GM12878 (cell line): ENCODE measurements around the gene TTLL7. TPM values are rescaled to one million over a fixed set of nuclear protein-coding genes. Genes with fewer than 3 reads are reported as not detected.

Experiments used
- ATAC-seq: fragments of 200-7000 bp; cut with Tn5 transposase; 3 replicates; pipeline ENCODE4 v1.9.1; 2020; ENCODE audit warnings: mild to moderate bottlenecking, moderate library complexity
- Bru-seq: library from RNA; stranded (reverse); fragments of 400-500 nt; gene quantifications from one replicate; lab custom pipeline; 2021; lab: Mats Ljungman, UMichigan
- BruChase-seq, 2 experiments: library from RNA; stranded (reverse); fragments of 400-500 nt; gene quantifications; one replicate each; lab custom pipeline; 2021; lab: Mats Ljungman, UMichigan
- BruUV-seq: library from RNA; stranded (reverse); fragments of 400-500 nt; replicated peaks from 2 replicates; lab custom pipeline; 2021; lab: Mats Ljungman, UMichigan
- CTCF ChIA-PET: fragments of 300-600 bp; sonication (Branson Sonifier 250); formaldehyde crosslinking; extraction: SDS; loops from one replicate; lab custom pipeline; 2021; ENCODE audit warnings: inconsistent platforms; lab: Yijun Ruan, JAX
- POLR2A ChIA-PET: fragments of 350-600 bp; formaldehyde crosslinking; extraction: SDS; loops from one replicate; lab custom pipeline; 2021; ENCODE audit warnings: inconsistent platforms; lab: Charles Lee
- RAD21 ChIA-PET: fragments of 300-600 bp; sonication (Branson Sonifier 250); formaldehyde crosslinking; loops from one replicate; lab custom pipeline; 2023; ENCODE audit warnings: antibody characterized with exemption; ENCODE audit not compliant: unreplicated experiment; lab: Charles Lee
- SMC1A ChIA-PET: fragments of 300-600 bp; sonication (Branson Sonifier 250); formaldehyde crosslinking; loops from one replicate; lab custom pipeline; 2023; ENCODE audit not compliant: unreplicated experiment, uncharacterized antibody; lab: Charles Lee
- DNase-seq: peaks from one replicate; pipeline ENCODE4 v3.0.0-alpha.2; 2011; ENCODE audit warnings: low read depth, low spot score
- FAIRE-seq: peaks from 3 replicates; lab custom pipeline; 2011; peaks lifted over from hg19 to GRCh38; lab: Jason Lieb, UNC
- H2AFZ ChIP-seq: 2 replicates; pipeline ENCODE4 v1.6.0; 2011; ENCODE audit warnings: low read depth, low read length, control low read depth; ENCODE audit not compliant: control insufficient read depth
- H3K27ac ChIP-seq: 2 replicates; pipeline ENCODE4 v1.5.1; 2011; ENCODE audit warnings: control low read depth; ENCODE audit not compliant: control insufficient read depth, insufficient read depth
- H3K27me3 ChIP-seq, 2 experiments: replicated peaks in 1 of 2; 2 replicates each; pipeline versions ENCODE4 v1.6.0 to v1.6.1; 2011; ENCODE audit warnings: low read length in 1 of 2; ENCODE audit not compliant: control insufficient read depth in 2 of 2, insufficient read depth in 2 of 2
- H3K36me3 ChIP-seq, 2 experiments: 2 replicates each; pipeline ENCODE4 v1.5.1; 2011; ENCODE audit warnings: low read length in 1 of 2; ENCODE audit not compliant: control insufficient read depth in 2 of 2, insufficient read depth in 2 of 2
- H3K4me1 ChIP-seq: 2 replicates; pipeline ENCODE4 v1.6.1; 2011; ENCODE audit warnings: mild to moderate bottlenecking, low read length, moderate library complexity, mixed read lengths; ENCODE audit not compliant: control insufficient read depth, insufficient read depth
- H3K4me2 ChIP-seq: 2 replicates; pipeline ENCODE4 v1.6.0; 2011; ENCODE audit warnings: control low read depth; ENCODE audit not compliant: control insufficient read depth, insufficient read depth
- H3K4me3 ChIP-seq: fragments of 200-600 bp; sonication (generic); 2 replicates; pipeline ENCODE4 v1.5.1; 2016
- H3K79me2 ChIP-seq: 2 replicates; pipeline ENCODE4 v1.6.0; 2011; ENCODE audit warnings: low read length; ENCODE audit not compliant: control insufficient read depth, insufficient read depth
- H3K9ac ChIP-seq: 2 replicates; pipeline ENCODE4 v1.8.0; 2011; ENCODE audit warnings: low read length, control low read depth, mixed read lengths; ENCODE audit not compliant: control insufficient read depth, insufficient read depth
- H3K9me3 ChIP-seq: replicated peaks from 3 replicates; pipeline ENCODE4 v1.5.1; 2011; ENCODE audit warnings: mild to moderate bottlenecking, low read length; ENCODE audit not compliant: control insufficient read depth, insufficient read depth
- H4K20me1 ChIP-seq: 2 replicates; pipeline ENCODE4 v1.6.0; 2011; ENCODE audit not compliant: control insufficient read depth, insufficient read depth
- ATF3 ChIP-seq: IDR thresholded peaks from 2 replicates; pipeline ENCODE4 v1.6.1; 2011; ENCODE audit warnings: low read depth, mild to moderate bottlenecking, low read length, moderate library complexity, borderline replicate concordance; ENCODE audit errors: extremely low read depth
- CEBPB ChIP-seq, 2 experiments: fragments of 150-350 bp in 1 of 2; IDR thresholded peaks; 2 replicates each; pipeline ENCODE4 v1.6.1; 2012 to 2014; ENCODE audit warnings: low read depth in 2 of 2, low read length in 2 of 2, borderline replicate concordance in 1 of 2, inconsistent platforms in 1 of 2
- CREB1 ChIP-seq: IDR thresholded peaks from 2 replicates; pipeline ENCODE4 v1.6.1; 2012; ENCODE audit warnings: low read depth, mild to moderate bottlenecking, inconsistent platforms
- ETV6 ChIP-seq, 2 experiments: fragments of 450-650 bp in 1 of 2; IDR thresholded peaks in 1 of 2; conservative IDR thresholded peaks in 1 of 2; 2 replicates each; pipeline ENCODE4 v1.6.1; 2014; ENCODE audit warnings: antibody characterized with exemption in 1 of 2, borderline replicate concordance in 1 of 2, low read depth in 1 of 2, mild to moderate bottlenecking in 1 of 2, moderate library complexity in 1 of 2
- HCFC1 ChIP-seq: fragments of 150-350 bp; IDR thresholded peaks from 2 replicates; pipeline ENCODE4 v1.6.1; 2014; ENCODE audit warnings: low read length
- NRF1 ChIP-seq: conservative IDR thresholded peaks from 2 replicates; pipeline ENCODE4 v1.6.1; 2011; ENCODE audit warnings: mild to moderate bottlenecking, low read depth, low read length, improper control_type of control experiment
- POLR2A ChIP-seq: IDR thresholded peaks from 2 replicates; pipeline ENCODE4 v1.6.1; 2011; ENCODE audit warnings: low read depth, mild to moderate bottlenecking, low read length
- PRDM15 ChIP-seq: fragments of 450-650 bp; formaldehyde crosslinking; IDR thresholded peaks from 2 replicates; pipeline ENCODE4 v1.4.0; 2020; ENCODE audit warnings: mild to moderate bottlenecking, moderate library complexity
- RCOR1 ChIP-seq: conservative IDR thresholded peaks from 2 replicates; pipeline ENCODE4 v1.6.1; 2012; ENCODE audit warnings: low read depth, low read length, improper control_type of control experiment
- RELB ChIP-seq: fragments of 450-650 bp; IDR thresholded peaks from 2 replicates; pipeline ENCODE4 v1.6.1; 2017; ENCODE audit warnings: low read depth, mild to moderate bottlenecking, moderate library complexity
- STAT1 ChIP-seq: fragments of 450-650 bp; conservative IDR thresholded peaks from 2 replicates; pipeline ENCODE4 v1.6.1; 2014; ENCODE audit warnings: antibody characterized with exemption, mild to moderate bottlenecking
- YBX1 ChIP-seq: fragments of 450-650 bp; IDR thresholded peaks from 2 replicates; pipeline ENCODE4 v1.6.1; 2016; ENCODE audit warnings: antibody characterized with exemption
- ZBED1 ChIP-seq: IDR thresholded peaks from 2 replicates; pipeline ENCODE4 v1.6.1; 2016; ENCODE audit warnings: borderline replicate concordance
- WGBS: methylation state at CpG from one replicate; pipeline ENCODE4 v1.1.6; 2016; ENCODE audit warnings: low lambda C conversion rate; ENCODE audit not compliant: insufficient replicate concordance, insufficient coverage; ENCODE audit errors: missing lambda C conversion rate; 5-methylcytosine and 5-hydroxymethylcytosine counted together
- in situ Hi-C: fragments of 300-500 bp; cut with MboI; formaldehyde crosslinking; loops from 9 replicates; pipeline ENCODE4 v1.14.3; 2018; ENCODE audit warnings: mixed read lengths
- intact Hi-C: fragments of 100-400 bp; cut with micrococcal nuclease; formaldehyde crosslinking; loops from one replicate; pipeline ENCODE4 v1.14.2; 2022; ENCODE audit not compliant: unreplicated experiment
- long read RNA-seq, 2 experiments: library from polyadenylated mRNA; unstranded; transcript quantifications; one replicate each; pipeline ENCODE4 v2.0.0, GENCODE V29; 2019 to 2020
- polyA minus RNA-seq, 3 experiments: library from RNA; depleted of rRNA, polyadenylated mRNA; stranded (reverse); fragments of >200 nt; gene quantifications; 2 replicates each; pipeline ENCODE4 v1.2.3, GENCODE V29; 2011
- polyA plus RNA-seq, 11 experiments: library from polyadenylated mRNA; depleted of rRNA in 4 of 11; unstranded in 6 of 11; stranded (reverse) in 5 of 11; fragments of >200 nt; fragmentation: Nextera tagmentation in 4 of 11; fragmentation: Illumina TruSeq in 1 of 11; extraction: Ambion mirVana in 4 of 11; extraction: Trizol in 1 of 11; gene quantifications; 1 replicate in 1 of 11; 2 replicates in 10 of 11; pipeline versions ENCODE4 v1.2.1 to v1.2.3, GENCODE V29; 2011 to 2016; ENCODE audit warnings: inconsistent platforms in 2 of 11, missing spikeins in 2 of 11, low read depth in 1 of 11
- total RNA-seq, 4 experiments: library from RNA; depleted of rRNA in 3 of 4; stranded (reverse); fragments of >200 nt in 3 of 4; fragmentation: Illumina TruSeq in 1 of 4; extraction: Trizol in 1 of 4; gene quantifications; 2 replicates each; pipeline versions ENCODE4 v1.2.1 to v1.2.3, GENCODE V29; 2013 to 2021

Gene TTLL7
- not detected in 2 replicates for total RNA-seq (2013; cell fraction: nucleolus; rRNA removed)
- 0.65 and 0.90 TPM in 2 replicates for total RNA-seq (2014; rRNA removed)
- 0.72 and 0.83 TPM in 2 replicates for total RNA-seq (2014; rRNA removed; fragmentation: Illumina TruSeq; extraction: Trizol)
- 0.72 and 1.4 TPM in 2 replicates for total RNA-seq (2021)
- polyA plus RNA-seq (2011; ENCODE audit: low read depth): 0.20 TPM
- polyA plus RNA-seq (2011; rRNA removed): 0.03 TPM in 1 of 2 replicates, not detected in the other
- polyA plus RNA-seq (2011; cell fraction: cytosol; rRNA removed): not detected in 2 replicates
- polyA plus RNA-seq (2011; cell fraction: nucleus; rRNA removed): not detected in 2 replicates
- polyA plus RNA-seq (2012): 0.58 and 0.63 TPM in 2 replicates
- 0.65 and 2.2 TPM in 2 replicates for polyA plus RNA-seq (2014; fragmentation: Illumina TruSeq; extraction: Trizol)
- polyA plus RNA-seq (2014; fragmentation: Nextera tagmentation; extraction: Ambion mirVana): under 1 TPM; 0.15 to 0.43 TPM
- polyA plus RNA-seq (2014; rRNA removed): 0.29 and 0.33 TPM in 2 replicates
- 1 to 10 TPM in 1 of 2 experiments, under 1 TPM in 1; 0.58 to 1.3 TPM for polyA plus RNA-seq (2016; fragmentation: Nextera tagmentation; extraction: Ambion mirVana)
- polyA minus RNA-seq (2011; rRNA and poly(A)+ RNA removed): not detected in 2 replicates
- polyA minus RNA-seq (2011; cell fraction: cytosol; rRNA and poly(A)+ RNA removed): not detected in 2 replicates
- not detected in 2 replicates for polyA minus RNA-seq (2011; cell fraction: nucleus; rRNA and poly(A)+ RNA removed)
- Bru-seq, nascent RNA: percentile 8 among the genes with signal in this experiment
- BruChase-seq, experiment 1, labeled RNA remaining after a 6-hour chase: percentile 9 among the genes with signal in this experiment
- BruChase-seq, experiment 2, labeled RNA remaining after a 2-hour chase: percentile 10 among the genes with signal in this experiment
- long read RNA-seq, experiment 1: 0 reads
- long read RNA-seq, experiment 2: 0 reads

- in situ Hi-C loops (no loop called here), intact Hi-C loops (no loop called here)
- no peak for FAIRE-seq
- TF ChIP-seq ZBED1 (no peak), NRF1 (no peak), HCFC1 (no peak), RCOR1 (no peak), STAT1 (no peak), CREB1 (peak; percentile 36; the same call in 1 of the 2 replicates), CEBPB (IDR thresholded peaks at IDR 0.05; ENCODE audit: borderline replicate concordance in 1 of 2, low read depth in 2 of 2, low read length in 2 of 2) (no peak), PRDM15 (CRISPR knock-in tag) (no peak), YBX1 (no peak), POLR2A (peak; percentile 70), ETV6 (conservative IDR thresholded peaks at IDR 0.05 in 1 of 2, IDR thresholded peaks at IDR 0.05 in 1 of 2; ENCODE audit: borderline replicate concordance in 1 of 2, low read depth in 1 of 2) (no peak), ATF3 (no peak), RELB (no peak)
Measured at GRCh38 chr1:83998498-83999315, at the start of gene TTLL7. Gene TTLL7 (minus strand): TSS chr1:83999132. CDS start chr1:83952211, 46,921 bp downstream.

More at GRCh38 chr1:83998498-83999315, at the start of gene TTLL7:
- no peak within 1 kb of the TSS for H3K27ac ChIP-seq
- no peaks in the 10 kb centered on the region for H3K36me3 ChIP-seq
- RAD21 ChIA-PET: no interaction called here
- no TSS peak for BruUV-seq
- peak within 1 kb of the TSS; percentile 5 for H3K4me2 ChIP-seq
- SMC1A ChIA-PET: no interaction called here
- no peaks in the 10 kb centered on the region; a peak in 2 of 4 replicates for H3K27me3 ChIP-seq
- POLR2A ChIA-PET: no interaction called here
- H3K4me3 ChIP-seq: peak within 1 kb of the TSS; percentile 69
- no peaks in the 10 kb centered on the region for H4K20me1 ChIP-seq
- H3K9me3 ChIP-seq: no peaks in the 10 kb centered on the region
- ATAC-seq (peak; percentile 65), DNase-seq (no peak)
- H3K4me1 ChIP-seq: no peaks in the 10 kb centered on the region
- H3K79me2 ChIP-seq: no peaks in the 10 kb centered on the region
- H3K9ac ChIP-seq: peak within 1 kb of the TSS; percentile 54
- CTCF ChIA-PET: no interaction called here
- 6% methylated on average over 53 of the region's 73 CpGs for WGBS
- peak within 1 kb of the TSS; percentile 80 for H2AFZ ChIP-seq
